ENCODE measurements around the gene LTBP3.
A peak's percentile ranks its signal among the peaks of the same experiment; 100 is the strongest.

The LTBP3 gene

GRCh38 chr11:65498727-65498976 is 59.5 kb downstream of the LTBP3 start:
- no peak for DNase-seq
- Mint-ChIP-seq H3K4me3 (no peak overlapping the region), H3K27ac (no peak overlapping the region), H3K36me3 (ENCODE audit: low read depth) (no peaks in the 10 kb centered on the region), H3K9me3 (no peaks in the 10 kb centered on the region), H3K27me3 (ENCODE audit: low read depth, poor library complexity) (peaks cover 11% of the 10 kb centered on the region), H3K4me1 (peaks cover 34% of the 10 kb centered on the region)
- no peak for TF ChIP-seq CTCF (IDR thresholded peaks at IDR 0.05)

DNA sequence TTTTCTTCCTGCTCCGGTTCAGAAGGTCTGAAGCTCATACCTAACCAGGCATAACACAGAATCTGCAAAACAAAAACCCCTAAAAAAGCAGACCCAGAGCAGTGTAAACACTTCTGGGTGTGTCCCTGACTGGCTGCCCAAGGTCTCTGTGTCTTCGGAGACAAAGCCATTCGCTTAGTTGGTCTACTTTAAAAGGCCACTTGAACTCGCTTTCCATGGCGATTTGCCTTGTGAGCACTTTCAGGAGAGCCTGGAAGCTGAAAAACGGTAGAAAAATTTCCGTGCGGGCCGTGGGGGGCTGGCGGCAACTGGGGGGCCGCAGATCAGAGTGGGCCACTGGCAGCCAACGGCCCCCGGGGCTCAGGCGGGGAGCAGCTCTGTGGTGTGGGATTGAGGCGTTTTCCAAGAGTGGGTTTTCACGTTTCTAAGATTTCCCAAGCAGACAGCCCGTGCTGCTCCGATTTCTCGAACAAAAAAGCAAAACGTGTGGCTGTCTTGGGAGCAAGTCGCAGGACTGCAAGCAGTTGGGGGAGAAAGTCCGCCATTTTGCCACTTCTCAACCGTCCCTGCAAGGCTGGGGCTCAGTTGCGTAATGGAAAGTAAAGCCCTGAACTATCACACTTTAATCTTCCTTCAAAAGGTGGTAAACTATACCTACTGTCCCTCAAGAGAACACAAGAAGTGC is 60.0 kb downstream of the LTBP3 start:
- peaks cover 11% of the 10 kb centered on the region for H3K27me3 Mint-ChIP-seq (ENCODE audit: low read depth, poor library complexity)
- no peak for TF ChIP-seq CTCF (IDR thresholded peaks at IDR 0.05)
- H3K9me3 Mint-ChIP-seq, result no peaks in the 10 kb centered on the region
- peak; percentile 26 for DNase-seq
- H3K27ac Mint-ChIP-seq, result no peak overlapping the region
- peaks cover 35% of the 10 kb centered on the region for H3K4me1 Mint-ChIP-seq
- H3K4me3 Mint-ChIP-seq, result no peak overlapping the region
- H3K36me3 Mint-ChIP-seq (ENCODE audit: low read depth), result no peaks in the 10 kb centered on the region

DNA sequence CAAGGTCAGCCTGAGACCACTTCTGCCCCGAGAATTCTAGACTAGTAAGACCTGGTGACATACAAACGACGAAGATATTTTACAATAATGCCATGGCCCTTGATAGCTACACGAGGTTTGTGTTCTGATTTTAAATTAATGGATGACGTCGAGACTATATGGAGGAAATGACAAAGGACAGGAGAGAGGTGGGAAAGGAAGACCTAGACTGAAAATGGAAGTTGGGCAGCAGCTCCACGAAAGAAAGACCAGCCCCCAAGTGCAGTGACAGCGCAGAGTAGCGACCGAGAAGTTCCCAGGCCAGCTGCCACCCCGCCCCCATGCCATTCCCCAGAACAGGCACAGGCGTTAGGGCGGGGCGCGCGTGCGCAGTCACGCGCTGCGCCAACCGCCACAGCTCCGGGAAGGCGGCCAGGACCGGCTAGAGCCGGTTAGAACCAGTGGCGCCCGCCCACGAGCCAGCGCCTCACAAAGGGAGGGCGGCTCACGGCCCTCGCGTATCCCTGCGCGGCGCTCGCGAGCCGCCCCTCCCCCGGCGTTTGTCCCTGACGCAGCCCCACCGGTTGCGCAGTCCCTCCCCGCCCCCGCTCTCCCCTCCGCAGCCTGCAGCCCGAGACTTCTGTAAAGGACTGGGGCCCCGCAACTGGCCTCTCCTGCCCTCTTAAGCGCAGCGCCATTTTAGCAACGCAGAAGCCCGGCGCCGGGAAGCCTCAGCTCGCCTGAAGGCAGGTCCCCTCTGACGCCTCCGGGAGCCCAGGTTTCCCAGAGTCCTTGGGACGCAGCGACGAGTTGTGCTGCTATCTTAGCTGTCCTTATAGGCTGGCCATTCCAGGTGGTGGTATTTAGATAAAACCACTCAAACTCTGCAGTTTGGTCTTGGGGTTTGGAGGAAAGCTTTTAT is 60.8 kb downstream of the LTBP3 start:
- peak; percentile 98 for DNase-seq
- H3K27ac Mint-ChIP-seq, result peak overlapping the region; percentile 96
- H3K36me3 Mint-ChIP-seq (ENCODE audit: low read depth), result no peaks in the 10 kb centered on the region
- TF ChIP-seq CTCF (IDR thresholded peaks at IDR 0.05), result no peak
- H3K4me1 Mint-ChIP-seq, result peaks cover 43% of the 10 kb centered on the region
- H3K9me3 Mint-ChIP-seq, result no peaks in the 10 kb centered on the region
- H3K4me3 Mint-ChIP-seq, result peak overlapping the region; percentile 76
- H3K27me3 Mint-ChIP-seq (ENCODE audit: low read depth, poor library complexity), result peaks cover 10% of the 10 kb centered on the region

- Mint-ChIP-seq H3K27ac (peak overlapping the region; percentile 96), H3K4me1 (peaks cover 51% of the 10 kb centered on the region)
These were observed 61.6 kb downstream of the LTBP3 start for GRCh38 chr11:65496304-65497140.

More at GRCh38 chr11:65496304-65497140, 61.6 kb downstream of the LTBP3 start:
- no peaks in the 10 kb centered on the region for H3K36me3 Mint-ChIP-seq (ENCODE audit: low read depth)
- H3K9me3 Mint-ChIP-seq, result no peaks in the 10 kb centered on the region
- peak overlapping the region; percentile 76 for H3K4me3 Mint-ChIP-seq
- no peak for TF ChIP-seq CTCF (IDR thresholded peaks at IDR 0.05)
- peak; percentile 27 for DNase-seq
- peaks cover 3% of the 10 kb centered on the region for H3K27me3 Mint-ChIP-seq (ENCODE audit: low read depth, poor library complexity)
